Esophagus squamous epithelium (tissue), 5 donors: ENCODE data around the gene CDC40. TPM values are rescaled to one million over a fixed set of nuclear protein-coding genes. Genes with fewer than 3 reads are reported as not detected.
"Not testable (repeated sequence)": the region's sequence is repeated elsewhere in the genome, so short reads cannot be mapped to it uniquely, and the experiment has no call there.

Source experiments
- DNase-seq: peaks from one replicate; lab custom pipeline; 2025; lab: John Stamatoyannopoulos, UW
- H3K27ac ChIP-seq, 4 donors: fragments of 200-600 bp; sonication (generic); one replicate each; pipeline ENCODE4 v1.5.1; 2016 to 2019; ENCODE audit warnings: mild to moderate bottlenecking in 1 of 4
- H3K27me3 ChIP-seq, 4 donors: fragments of 200-600 bp; sonication (generic); 1 replicate in 3 of 4; 2 replicates in 1 of 4; pipeline versions ENCODE4 v1.5.1 to v1.6.0; 2017 to 2021; ENCODE audit warnings: antibody characterized with exemption in 1 of 4
- H3K36me3 ChIP-seq, 3 donors: fragments of 200-600 bp; sonication (generic); one replicate each; pipeline ENCODE4 v1.5.1; 2016 to 2019
- H3K4me1 ChIP-seq, 3 donors: fragments of 200-600 bp; sonication (generic); one replicate each; pipeline ENCODE4 v1.5.1; 2017 to 2019
- H3K4me3 ChIP-seq, 4 donors: fragments of 200-600 bp; sonication (generic); 1 replicate in 3 of 4; 2 replicates in 1 of 4; pipeline ENCODE4 v1.5.1; 2016 to 2019; ENCODE audit warnings: mild to moderate bottlenecking in 2 of 4, moderate library complexity in 1 of 4
- H3K9me3 ChIP-seq, 3 donors: fragments of 200-600 bp; sonication (generic); one replicate each; pipeline ENCODE4 v1.5.1; 2016 to 2019
- CTCF ChIP-seq, 6 experiments: fragments of 450-650 bp in 4 of 6; fragments of 200-600 bp in 2 of 6; sonication (generic) in 2 of 6; IDR thresholded peaks; one replicate each; pipeline ENCODE4 v1.5.1; 2016 to 2019; ENCODE audit warnings: antibody characterized with exemption in 6 of 6, mild to moderate bottlenecking in 4 of 6, moderate library complexity in 4 of 6
- POLR2A ChIP-seq, 4 donors: fragments of 450-650 bp; IDR thresholded peaks; one replicate each; pipeline ENCODE4 v1.6.1; 2017; ENCODE audit warnings: antibody characterized with exemption in 4 of 4, mild to moderate bottlenecking in 4 of 4, moderate library complexity in 3 of 4
- WGBS, 2 donors: methylation state at CpG; one replicate each; pipeline ENCODE4 v1.1.5; 2018; 5-methylcytosine and 5-hydroxymethylcytosine counted together
- intact Hi-C: fragments of 100-400 bp; cut with DNase I; formaldehyde crosslinking; loops from one replicate; pipeline ENCODE4 v1.15.0; 2022
- total RNA-seq, 4 donors: library from RNA; depleted of rRNA; stranded (reverse); fragments of >200 nt; gene quantifications; one replicate each; pipeline ENCODE4 v1.1.0, GENCODE V29; 2016
- donor health status: DM: yes; HTN: yes; CAD: no.

Gene CDC40
- total RNA-seq, 4 donors from 2014 or later = 6.9 to 19.3 (median 16.6) TPM

GRCh38 chr6:110266996-110267395, 86.8 kb downstream of the CDC40 start:
- no peak for DNase-seq
- Histone ChIP-seq H3K4me1 (no peaks in the 10 kb centered on the region), H3K27ac (no peak overlapping the region), H3K27me3 (no peaks in the 10 kb centered on the region), H3K36me3 (no peaks in the 10 kb centered on the region), H3K4me3 (no peak overlapping the region), H3K9me3 (no peaks in the 10 kb centered on the region)
- TF ChIP-seq CTCF (IDR thresholded peaks at IDR 0.05) (no peak), POLR2A (IDR thresholded peaks at IDR 0.05) (no peak)
- intact Hi-C loops = no loop called here

GRCh38 chr6:110269623-110270022, 89.4 kb downstream of the CDC40 start:
- no peak for TF ChIP-seq CTCF (IDR thresholded peaks at IDR 0.05)
- TF ChIP-seq POLR2A (IDR thresholded peaks at IDR 0.05) = no peak
- Histone ChIP-seq H3K27ac (no peak overlapping the region), H3K27me3 (no peaks in the 10 kb centered on the region), H3K4me3 (no peak overlapping the region), H3K9me3 (no peaks in the 10 kb centered on the region), H3K36me3 (no peaks in the 10 kb centered on the region), H3K4me1 (no peaks in the 10 kb centered on the region)
- intact Hi-C loops = no loop called here
- DNase-seq = no peak
- 75 to 81% methylated on average over 2 of the region's 2 CpGs for WGBS, 2 donors

DNA sequence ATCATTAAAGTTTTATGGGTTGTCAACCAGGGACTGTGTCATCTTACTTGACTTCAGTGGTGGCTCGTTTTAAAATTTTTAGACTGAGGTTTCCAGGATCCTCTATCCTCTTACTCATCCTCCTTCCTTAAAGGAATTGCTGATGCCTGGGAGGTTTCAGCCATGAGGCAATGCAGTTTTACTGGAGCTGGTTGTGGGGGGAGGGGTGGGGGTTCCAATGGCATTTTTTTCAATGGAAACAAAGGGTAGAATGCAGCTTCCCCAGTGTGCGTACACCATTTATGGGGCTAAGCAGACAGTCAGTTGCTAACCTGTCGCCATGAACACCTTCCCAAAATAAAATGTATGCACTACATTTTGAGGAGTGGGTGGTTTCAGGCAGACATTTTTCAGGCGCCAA, 89.9 kb downstream of the CDC40 start:
- Histone ChIP-seq H3K36me3 (no peaks in the 10 kb centered on the region), H3K27ac (no peak overlapping the region), H3K4me1 (no peaks in the 10 kb centered on the region), H3K9me3 (no peaks in the 10 kb centered on the region), H3K4me3 (no peak overlapping the region), H3K27me3 (no peaks in the 10 kb centered on the region)
- TF ChIP-seq POLR2A (IDR thresholded peaks at IDR 0.05) (no peak), CTCF (IDR thresholded peaks at IDR 0.05) (no peak)
- WGBS, 2 donors = 75 to 78% methylated on average over 4 of the region's 4 CpGs
- intact Hi-C loops = no loop called here
- no peak for DNase-seq

DNA sequence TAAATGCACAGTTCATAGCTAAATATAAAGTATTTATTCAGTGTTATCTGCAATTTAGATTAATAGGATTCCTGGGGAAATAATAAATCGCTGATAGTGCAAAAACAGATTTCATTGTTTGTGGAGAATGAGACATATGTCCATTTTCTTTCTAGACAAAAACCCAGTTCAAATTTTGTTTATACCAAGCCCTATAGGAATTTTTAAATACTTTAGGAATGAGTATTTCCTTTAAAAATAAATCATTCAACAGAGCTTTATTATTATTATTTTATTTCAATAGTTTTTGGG, 91.5 kb downstream of the CDC40 start:
- Histone ChIP-seq H3K27ac (no peak overlapping the region), H3K4me3 (no peak overlapping the region), H3K36me3 (no peaks in the 10 kb centered on the region), H3K27me3 (no peaks in the 10 kb centered on the region), H3K4me1 (no peaks in the 10 kb centered on the region), H3K9me3 (no peaks in the 10 kb centered on the region)
- TF ChIP-seq POLR2A (IDR thresholded peaks at IDR 0.05) (no peak), CTCF (IDR thresholded peaks at IDR 0.05) (no peak)
- DNase-seq = no peak
- intact Hi-C loops = no loop called here
- WGBS, 2 donors = 93 to 97% methylated on average over 1 of the region's 1 CpG

DNA sequence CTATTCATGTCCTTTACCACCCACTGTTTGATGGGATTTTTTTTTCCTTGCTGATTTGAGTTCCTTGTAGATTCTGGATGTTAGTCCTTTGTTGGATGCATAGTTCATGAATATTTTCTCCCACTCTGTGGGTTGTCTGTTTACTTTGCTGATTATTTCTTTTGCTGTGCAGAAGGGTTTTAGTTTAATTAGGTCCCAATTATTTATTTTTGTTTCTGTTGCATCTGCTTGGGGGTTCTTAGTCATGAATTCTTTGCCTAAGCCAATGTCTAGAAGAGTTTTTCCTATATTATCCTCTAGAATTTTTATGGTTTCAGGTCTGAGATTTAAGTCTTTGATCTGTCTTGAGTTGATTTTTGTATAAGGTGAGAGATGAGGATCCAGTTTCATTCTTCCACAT, 92.6 kb downstream of the CDC40 start:
- H3K9me3 ChIP-seq, H3K4me1 ChIP-seq, intact Hi-C loops, DNase-seq, H3K27me3 ChIP-seq, H3K27ac ChIP-seq, H3K4me3 ChIP-seq, H3K36me3 ChIP-seq: not testable (repeated sequence)

- H3K36me3 ChIP-seq = no peaks in the 10 kb centered on the region
- intact Hi-C loops = no loop called here
- H3K27me3 ChIP-seq = no peaks in the 10 kb centered on the region
- H3K4me1 ChIP-seq = no peaks in the 10 kb centered on the region
- no peak overlapping the region for H3K27ac ChIP-seq
- no peak for TF ChIP-seq CTCF (IDR thresholded peaks at IDR 0.05)
- no peak for TF ChIP-seq POLR2A (IDR thresholded peaks at IDR 0.05)
- WGBS, 2 donors = 63 to 65% methylated on average over 7 of the region's 7 CpGs
- DNase-seq = no peak
- H3K4me3 ChIP-seq = no peak overlapping the region
- H3K9me3 ChIP-seq = no peaks in the 10 kb centered on the region
Measured at GRCh38 chr6:110277100-110277665, 97.0 kb downstream of the CDC40 start.
